GM21737 (cell line): ENCODE data around the gene ANKRD62.
"Not testable (repeated sequence)": the region's sequence is repeated elsewhere in the genome, so short reads cannot be mapped to it uniquely, and the experiment has no call there.

Source experiments
- ATAC-seq: cut with Tn5 transposase; IDR thresholded peaks from one replicate; pipeline ENCODE4 v1.9.1; 2021; ENCODE audit warnings: mild to moderate bottlenecking, moderate library complexity; ENCODE audit not compliant: unreplicated experiment

Gene ANKRD62

GRCh38 chr18:12092398-12093229 lies 1.0 kb upstream of the ANKRD62 start:
- no peak for ATAC-seq

DNA sequence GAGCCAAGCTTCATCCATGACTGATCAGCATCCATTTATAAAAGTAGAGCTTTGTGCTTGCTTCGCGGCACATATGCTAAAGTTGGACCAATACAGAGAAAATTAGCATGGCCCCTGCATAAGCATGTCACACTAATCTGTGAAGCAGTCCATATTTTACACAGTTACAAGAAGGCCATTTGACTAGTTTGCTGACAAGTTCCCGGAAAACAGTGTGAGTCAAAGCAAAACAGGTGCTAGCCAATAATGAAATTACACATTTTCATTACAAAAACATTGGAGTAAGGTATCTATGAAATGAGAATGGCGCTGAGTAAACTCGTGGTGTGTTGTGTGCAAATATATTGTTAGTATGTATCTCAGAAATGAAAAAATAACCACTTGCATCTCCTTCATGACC lies 4.7 kb downstream of the ANKRD62 start:
- no peak for ATAC-seq

GRCh38 chr18:12099160-12099559 lies 5.5 kb downstream of the ANKRD62 start:
- no peak for ATAC-seq

- no peak for ATAC-seq
Observed at GRCh38 chr18:12101266-12101665, 7.6 kb downstream of the ANKRD62 start.

DNA sequence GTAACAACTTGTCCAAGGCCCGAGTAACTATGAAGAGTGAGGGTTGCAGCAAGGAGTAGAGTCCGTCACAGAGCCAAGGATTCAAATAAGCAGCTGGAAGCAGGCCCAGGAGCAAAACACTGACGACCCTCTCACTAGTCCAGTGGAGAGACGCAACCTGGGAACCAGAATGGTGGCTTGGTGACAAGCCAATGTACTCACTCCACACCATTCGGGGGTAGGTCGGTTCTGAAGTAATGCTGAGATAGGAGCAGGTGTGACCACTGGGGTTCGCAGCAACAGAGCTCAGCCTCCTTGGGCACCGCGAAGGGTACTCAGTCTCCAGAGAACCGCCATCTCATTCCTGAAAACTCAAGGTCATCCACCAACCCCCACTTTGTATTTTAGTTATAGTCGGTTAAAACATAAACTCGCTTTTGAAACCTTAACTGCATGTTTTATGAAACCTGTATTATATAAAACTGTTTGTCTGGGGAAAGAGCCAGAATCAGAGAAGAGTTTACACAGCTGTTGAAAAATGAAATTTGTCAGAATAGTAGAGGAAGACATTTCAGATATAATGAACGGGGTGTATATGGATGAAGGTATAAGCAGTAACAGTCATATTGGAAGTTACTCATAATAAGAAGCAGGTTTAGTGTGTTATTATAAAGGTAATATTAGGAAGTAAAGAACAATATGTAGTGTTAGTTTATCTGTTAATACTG lies 8.6 kb downstream of the ANKRD62 start:
- no peak for ATAC-seq

DNA sequence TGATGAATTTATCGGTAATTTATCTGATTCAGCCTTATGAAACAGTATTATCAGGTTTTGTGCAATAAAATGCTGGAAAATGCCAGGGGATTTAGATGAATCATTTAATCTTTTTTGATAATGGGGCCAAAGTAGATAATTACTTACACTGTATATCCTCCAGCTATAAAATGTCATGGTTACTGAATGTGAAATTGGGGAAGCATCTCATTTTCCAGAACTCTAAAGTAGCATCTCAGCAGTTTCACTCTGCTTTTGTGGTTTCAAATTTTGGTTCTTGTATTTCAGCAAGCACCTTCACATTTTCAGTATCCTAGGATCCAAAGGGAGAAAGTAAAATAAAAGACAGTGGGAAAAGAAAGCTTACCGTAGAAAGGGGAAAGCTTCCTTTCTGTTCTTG lies 12.8 kb downstream of the ANKRD62 start:
- no peak for ATAC-seq

- no peak for ATAC-seq
Observed at GRCh38 chr18:12109836-12110235, 16.2 kb downstream of the ANKRD62 start.

GRCh38 chr18:12113999-12114646 lies 20.5 kb downstream of the ANKRD62 start:
- no peak for ATAC-seq

GRCh38 chr18:12119358-12119757 lies 25.7 kb downstream of the ANKRD62 start:
- no peak for ATAC-seq

DNA sequence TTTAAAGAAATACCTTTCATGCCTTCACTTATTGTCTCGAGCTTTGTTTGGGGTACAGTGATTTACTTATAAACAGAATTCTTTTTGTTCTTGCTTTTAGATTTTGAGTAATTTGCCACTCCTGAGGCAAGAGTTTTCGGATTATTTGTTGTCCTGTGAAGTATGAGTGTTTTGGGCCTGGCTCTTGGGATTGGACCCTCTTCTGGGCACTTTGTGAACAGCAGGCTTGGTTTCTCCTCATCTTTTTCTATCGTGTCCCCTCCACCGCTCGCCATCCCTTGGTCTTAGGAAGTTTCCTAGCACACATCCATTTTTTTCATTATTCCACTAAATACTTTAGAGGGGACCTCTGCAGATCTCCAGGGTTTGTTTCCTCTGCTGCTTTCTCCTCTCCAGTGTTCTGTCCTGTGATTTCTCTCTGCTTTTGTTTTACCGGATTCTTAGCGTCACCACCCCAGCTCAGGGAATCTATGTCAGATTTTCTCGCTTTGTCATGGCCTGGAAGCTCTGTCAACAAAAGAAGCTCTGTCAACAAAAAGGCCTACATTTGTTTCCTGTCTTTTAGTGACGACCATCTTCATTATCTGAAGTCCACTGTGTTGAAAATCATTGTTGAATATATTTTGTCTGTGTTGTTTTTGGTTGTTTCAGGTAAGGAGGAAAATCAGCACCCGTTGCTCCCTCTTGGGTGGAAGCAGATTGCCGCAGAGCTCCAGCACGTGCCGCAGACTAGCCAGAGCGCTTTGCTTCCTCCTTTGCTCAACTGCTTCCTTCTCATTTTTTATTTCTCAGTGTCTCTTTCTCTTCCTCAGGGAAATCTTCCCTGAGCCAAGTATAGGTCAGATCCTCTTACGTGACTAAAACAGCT lies 27.8 kb downstream of the ANKRD62 start:
- ATAC-seq, result no peak

DNA sequence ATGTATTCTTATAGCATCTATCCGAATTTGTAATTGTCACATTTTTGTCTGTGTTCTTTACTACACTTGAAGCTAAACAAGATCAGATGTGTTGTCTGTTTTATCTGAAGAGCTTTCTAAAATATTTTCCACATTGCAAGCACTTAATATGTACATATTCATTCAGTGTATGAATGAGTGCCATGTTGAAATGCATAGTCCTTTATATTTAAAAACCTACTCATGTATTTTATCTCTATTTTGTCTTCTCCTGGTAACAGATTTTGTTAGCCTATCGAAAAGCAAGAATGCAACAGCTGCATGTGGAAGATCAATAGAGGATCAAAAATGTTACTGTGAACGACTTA lies 28.4 kb downstream of the ANKRD62 start:
- not testable (repeated sequence) for ATAC-seq

GRCh38 chr18:12127647-12128046 lies 34.0 kb downstream of the ANKRD62 start:
- ATAC-seq, result not testable (repeated sequence)

DNA sequence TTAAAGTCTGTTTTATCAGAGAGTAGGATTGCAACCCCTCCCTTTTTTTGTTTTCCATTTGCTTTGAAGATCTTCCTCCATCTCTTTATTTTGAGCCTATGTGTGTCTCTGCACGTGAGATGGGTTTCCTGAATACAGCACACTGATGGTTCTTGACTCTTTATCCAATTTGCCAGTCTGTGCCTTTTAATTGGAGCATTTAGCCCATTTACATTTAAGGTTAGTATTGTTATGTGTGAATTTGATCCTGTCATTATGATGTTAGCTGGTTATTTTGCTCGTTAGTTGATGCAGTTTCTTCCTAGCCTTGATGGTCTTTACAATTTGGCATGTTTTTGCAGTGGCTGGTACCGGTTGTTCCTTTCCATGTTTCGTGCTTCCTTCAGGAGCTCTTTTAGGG lies 45.2 kb downstream of the ANKRD62 start:
- ATAC-seq, result not testable (repeated sequence)

DNA sequence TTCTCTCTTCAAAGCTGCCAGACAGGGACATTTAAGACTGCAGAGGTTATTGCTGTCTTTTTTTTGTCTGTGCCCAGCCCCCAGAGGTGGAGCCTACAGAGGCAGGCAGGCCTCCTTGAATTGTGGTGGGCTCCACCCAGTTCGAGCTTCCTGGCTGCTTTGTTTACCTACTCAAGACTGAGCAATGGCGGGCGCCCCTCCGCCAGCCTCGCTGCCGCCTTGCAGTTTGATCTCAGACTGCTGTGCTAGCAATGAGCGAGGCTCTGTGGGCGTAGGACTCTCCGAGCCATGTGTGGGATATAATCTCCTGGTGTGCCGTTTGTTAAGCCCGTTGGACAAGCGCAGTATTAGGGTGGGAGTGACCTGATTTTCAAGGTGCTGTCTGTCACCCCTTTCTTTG lies 47.2 kb downstream of the ANKRD62 start:
- not testable (repeated sequence) for ATAC-seq

DNA sequence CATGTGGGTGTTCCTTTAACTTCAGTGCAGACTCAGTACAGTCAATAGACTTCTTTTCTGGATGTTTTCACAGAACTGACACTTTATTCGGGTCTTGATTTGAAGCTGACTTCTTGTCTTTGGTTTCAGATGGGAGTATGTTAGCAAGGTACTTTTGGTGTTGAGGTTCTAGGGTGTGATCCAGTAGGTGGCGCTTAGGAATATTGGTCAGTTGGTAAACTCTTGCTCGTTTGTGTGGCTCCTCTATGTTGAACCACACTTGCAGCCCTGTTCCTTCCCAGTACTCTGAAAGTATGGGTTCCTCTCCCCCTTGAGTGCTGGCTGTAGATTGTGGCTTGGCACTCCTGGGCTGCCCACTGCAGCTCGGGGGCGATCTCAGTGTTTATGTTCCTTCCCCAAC lies 48.1 kb downstream of the ANKRD62 start:
- not testable (repeated sequence) for ATAC-seq

DNA sequence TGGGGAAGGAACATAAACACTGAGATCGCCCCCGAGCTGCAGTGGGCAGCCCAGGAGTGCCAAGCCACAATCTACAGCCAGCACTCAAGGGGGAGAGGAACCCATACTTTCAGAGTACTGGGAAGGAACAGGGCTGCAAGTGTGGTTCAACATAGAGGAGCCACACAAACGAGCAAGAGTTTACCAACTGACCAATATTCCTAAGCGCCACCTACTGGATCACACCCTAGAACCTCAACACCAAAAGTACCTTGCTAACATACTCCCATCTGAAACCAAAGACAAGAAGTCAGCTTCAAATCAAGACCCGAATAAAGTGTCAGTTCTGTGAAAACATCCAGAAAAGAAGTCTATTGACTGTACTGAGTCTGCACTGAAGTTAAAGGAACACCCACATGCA lies 55.8 kb downstream of the ANKRD62 start:
- not testable (repeated sequence) for ATAC-seq

GRCh38 chr18:12154361-12154760 lies 60.7 kb downstream of the ANKRD62 start:
- ATAC-seq, result no peak

DNA sequence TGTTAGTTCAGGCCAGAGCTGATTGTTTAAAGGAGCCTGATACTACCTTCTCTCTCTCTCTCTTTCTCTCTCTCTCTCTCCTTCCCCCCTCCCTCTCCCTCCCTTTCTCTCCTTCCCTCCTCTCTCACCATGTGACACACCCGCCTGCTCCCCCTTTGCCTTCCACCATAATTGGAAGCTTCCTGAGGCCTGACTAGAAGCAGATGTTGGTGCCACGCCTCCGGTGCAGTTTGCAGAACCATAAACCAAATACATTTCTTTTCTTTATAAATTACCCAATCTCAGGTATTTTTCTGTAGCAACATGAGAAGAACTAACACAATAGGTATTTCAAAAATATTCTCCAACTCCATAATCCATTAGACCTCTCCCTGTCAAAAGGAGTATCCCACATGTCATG lies 62.4 kb downstream of the ANKRD62 start:
- ATAC-seq, result no peak

- no peak for ATAC-seq
Observed at GRCh38 chr18:12159446-12159845, 65.8 kb downstream of the ANKRD62 start.

DNA sequence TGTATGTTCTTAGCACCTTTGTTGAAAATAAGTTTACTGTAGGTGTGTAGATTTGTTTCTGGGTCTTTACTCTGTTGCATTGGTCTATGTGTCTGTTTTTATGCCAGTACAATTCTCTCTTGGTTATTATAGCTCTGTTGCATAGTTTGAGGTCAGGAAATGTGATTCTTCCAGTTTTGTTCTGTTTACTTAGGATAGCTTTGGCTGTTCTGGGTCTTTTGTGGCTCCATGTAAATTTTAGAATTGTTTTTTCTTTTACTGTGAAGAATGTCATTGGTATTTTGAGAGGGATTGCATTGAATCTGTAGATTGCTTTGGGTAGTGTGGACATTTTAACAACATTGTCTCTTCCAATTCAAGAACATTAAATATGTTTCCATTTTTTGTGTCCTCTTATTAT lies 69.1 kb downstream of the ANKRD62 start:
- ATAC-seq, result no peak
